ENCODE data around the gene TFB2M.

Gene TFB2M

GRCh38 chr1:246549665-246550064 is 16.4 kb downstream of the TFB2M start:
- TF ChIP-seq CTCF (IDR thresholded peaks at IDR 0.05; ENCODE audit: low read depth, low read length) = no peak
- TF ChIP-seq EZH2phosphoT487 (IDR thresholded peaks at IDR 0.05; ENCODE audit: low read depth) = no peak
- H3K9ac ChIP-seq (ENCODE audit: low read length) = no peak overlapping the region
- peaks cover 39% of the 10 kb centered on the region for H3K36me3 ChIP-seq (replicated peaks; ENCODE audit: low read depth, low read length)

GRCh38 chr1:246544001-246544400 is 22.1 kb downstream of the TFB2M start:
- Histone ChIP-seq H4K20me1 (ENCODE audit: insufficient read depth, low read length) (no peaks in the 10 kb centered on the region), H3K4me3 (ENCODE audit: low read length) (no peak overlapping the region), H3K9me3 (ENCODE audit: insufficient read depth, low read length) (no peaks in the 10 kb centered on the region), H3K9ac (ENCODE audit: low read length) (no peak overlapping the region), H3K4me2 (ENCODE audit: low read length) (no peak overlapping the region), H3K27ac (ENCODE audit: low read length) (no peak overlapping the region), H3K36me3 (replicated peaks; ENCODE audit: low read depth, low read length) (peaks cover 50% of the 10 kb centered on the region), H3K79me2 (ENCODE audit: low read length) (no peaks in the 10 kb centered on the region), H3K4me1 (ENCODE audit: low read length) (no peaks in the 10 kb centered on the region), H2AFZ (ENCODE audit: low read depth, low read length) (no peak overlapping the region), H3K27me3 (ENCODE audit: low read depth, low read length) (no peaks in the 10 kb centered on the region)
- TF ChIP-seq CTCF (IDR thresholded peaks at IDR 0.05; ENCODE audit: low read depth, low read length) (no peak), EZH2phosphoT487 (IDR thresholded peaks at IDR 0.05; ENCODE audit: low read depth) (no peak)

More at GRCh38 chr1:246549665-246550064, 16.4 kb downstream of the TFB2M start:
- Histone ChIP-seq H3K79me2 (ENCODE audit: low read length) (peaks cover 18% of the 10 kb centered on the region), H3K4me2 (ENCODE audit: low read length) (no peak overlapping the region), H3K9me3 (ENCODE audit: insufficient read depth, low read length) (no peaks in the 10 kb centered on the region), H4K20me1 (ENCODE audit: insufficient read depth, low read length) (no peaks in the 10 kb centered on the region), H2AFZ (ENCODE audit: low read depth, low read length) (no peak overlapping the region), H3K4me1 (ENCODE audit: low read length) (no peaks in the 10 kb centered on the region), H3K4me3 (ENCODE audit: low read length) (no peak overlapping the region), H3K27ac (ENCODE audit: low read length) (no peak overlapping the region), H3K27me3 (ENCODE audit: low read depth, low read length) (no peaks in the 10 kb centered on the region)

GRCh38 chr1:246540738-246541491 is 25.1 kb downstream of the TFB2M start:
- H3K4me2 ChIP-seq (ENCODE audit: low read length) = no peak overlapping the region
- no peaks in the 10 kb centered on the region for H3K79me2 ChIP-seq (ENCODE audit: low read length)
- no peaks in the 10 kb centered on the region for H3K9me3 ChIP-seq (ENCODE audit: insufficient read depth, low read length)
- H3K27me3 ChIP-seq (ENCODE audit: low read depth, low read length) = no peaks in the 10 kb centered on the region
- peaks cover 44% of the 10 kb centered on the region for H3K36me3 ChIP-seq (replicated peaks; ENCODE audit: low read depth, low read length)
- no peak overlapping the region for H2AFZ ChIP-seq (ENCODE audit: low read depth, low read length)
- no peak overlapping the region for H3K27ac ChIP-seq (ENCODE audit: low read length)
- H3K4me3 ChIP-seq (ENCODE audit: low read length) = no peak overlapping the region
- H3K4me1 ChIP-seq (ENCODE audit: low read length) = no peaks in the 10 kb centered on the region
- no peak for TF ChIP-seq EZH2phosphoT487 (IDR thresholded peaks at IDR 0.05; ENCODE audit: low read depth)
- no peak for TF ChIP-seq CTCF (IDR thresholded peaks at IDR 0.05; ENCODE audit: low read depth, low read length)
- no peak overlapping the region for H3K9ac ChIP-seq (ENCODE audit: low read length)
- no peaks in the 10 kb centered on the region for H4K20me1 ChIP-seq (ENCODE audit: insufficient read depth, low read length)

GRCh38 chr1:246537887-246538286 is 28.2 kb downstream of the TFB2M start:
- Histone ChIP-seq H3K36me3 (replicated peaks; ENCODE audit: low read depth, low read length) (peaks cover 29% of the 10 kb centered on the region), H4K20me1 (ENCODE audit: insufficient read depth, low read length) (no peaks in the 10 kb centered on the region), H2AFZ (ENCODE audit: low read depth, low read length) (no peak overlapping the region), H3K9ac (ENCODE audit: low read length) (no peak overlapping the region), H3K4me3 (ENCODE audit: low read length) (no peak overlapping the region), H3K27me3 (ENCODE audit: low read depth, low read length) (no peaks in the 10 kb centered on the region), H3K27ac (ENCODE audit: low read length) (no peak overlapping the region), H3K4me1 (ENCODE audit: low read length) (no peaks in the 10 kb centered on the region), H3K4me2 (ENCODE audit: low read length) (no peak overlapping the region), H3K9me3 (ENCODE audit: insufficient read depth, low read length) (no peaks in the 10 kb centered on the region), H3K79me2 (ENCODE audit: low read length) (no peaks in the 10 kb centered on the region)
- no peak for TF ChIP-seq CTCF (IDR thresholded peaks at IDR 0.05; ENCODE audit: low read depth, low read length)
- TF ChIP-seq EZH2phosphoT487 (IDR thresholded peaks at IDR 0.05; ENCODE audit: low read depth) = no peak
